WTC11 (cell line): ENCODE data around the gene UBE2F.

Experiments used
- AFF4 ChIP-seq: sonication (generic); formaldehyde crosslinking; IDR thresholded peaks from 2 replicates; pipeline ENCODE4 v1.8.1; 2023; ENCODE audit warnings: mild to moderate bottlenecking, missing genetic modification reagents, borderline replicate concordance
- ATF3 ChIP-seq: sonication (generic); formaldehyde crosslinking; conservative IDR thresholded peaks from 2 replicates; pipeline ENCODE4 v1.8.1; 2022; ENCODE audit warnings: mild to moderate bottlenecking, missing genetic modification reagents
- ATF6 ChIP-seq: sonication (generic); formaldehyde crosslinking; IDR thresholded peaks from 2 replicates; pipeline ENCODE4 v1.8.1; 2023; ENCODE audit warnings: mild to moderate bottlenecking, missing genetic modification reagents
- CREB1 ChIP-seq: sonication (generic); formaldehyde crosslinking; IDR thresholded peaks from 2 replicates; pipeline ENCODE4 v1.8.0; 2023; ENCODE audit warnings: mild to moderate bottlenecking, missing genetic modification reagents
- CTCF ChIP-seq: fragments of 200-600 bp; IDR thresholded peaks from 2 replicates; pipeline ENCODE4 v1.8.0; 2022; ENCODE audit warnings: antibody characterized with exemption
- RORB ChIP-seq: fragments of 250-450 bp; sonication (Bioruptor Pico); IDR thresholded peaks from 2 replicates; pipeline ENCODE4 v1.9.0; 2021; ENCODE audit warnings: mild to moderate bottlenecking
- USF1 ChIP-seq: sonication (generic); formaldehyde crosslinking; IDR thresholded peaks from 2 replicates; pipeline ENCODE4 v1.8.0; 2022; ENCODE audit warnings: mild to moderate bottlenecking, missing genetic modification reagents
- ZNF138 ChIP-seq: sonication (generic); formaldehyde crosslinking; conservative IDR thresholded peaks from 2 replicates; pipeline ENCODE4 v1.8.1; 2022; ENCODE audit warnings: mild to moderate bottlenecking, moderate library complexity, missing genetic modification reagents

- no peak for TF ChIP-seq AFF4 (CRISPR knock-in tag)
- no peak for TF ChIP-seq CTCF
- no peak for TF ChIP-seq RORB (CRISPR knock-in tag)
- no peak for TF ChIP-seq ATF3
- TF ChIP-seq ATF6 (CRISPR knock-in tag), result no peak
- TF ChIP-seq USF1 (CRISPR knock-in tag), result no peak
- no peak for TF ChIP-seq CREB1 (CRISPR knock-in tag)
- TF ChIP-seq ZNF138, result no peak
These were observed 72.3 kb downstream of the UBE2F start for GRCh38 chr2:238039151-238039550.
